Islet of Langerhans (tissue), 1 donor: ENCODE results near the gene SHROOM3.

ENCODE experiments used
- FAIRE-seq: peaks from one replicate; lab custom pipeline; 2011; peaks lifted over from hg19 to GRCh38; lab: Jason Lieb, UNC

Gene SHROOM3

GRCh38 chr4:76830964-76831703, 396.1 kb downstream of the SHROOM3 start:
- no peak for FAIRE-seq

GRCh38 chr4:76831711-76832373, 396.8 kb downstream of the SHROOM3 start:
- no peak for FAIRE-seq
